HepG2 (cell line): ENCODE results near the gene CLPSL2. TPM values are rescaled to one million over a fixed set of nuclear protein-coding genes. Genes with fewer than 3 reads are reported as not detected.

Experiments
- BRCA1 ChIP-seq: sonication (generic); formaldehyde crosslinking; IDR thresholded peaks from 2 replicates; pipeline ENCODE4 v1.4.0; 2020; ENCODE audit warnings: missing genetic modification reagents
- CBX1 ChIP-seq: IDR thresholded peaks from one replicate; pipeline ENCODE4 v1.6.1; 2016; ENCODE audit warnings: antibody characterized with exemption, low read depth
- CHD4 ChIP-seq: fragments of 200-600 bp; sonication (generic); IDR thresholded peaks from 2 replicates; pipeline ENCODE4 v1.7.0; 2017; ENCODE audit warnings: mild to moderate bottlenecking, low read length, borderline replicate concordance
- FOXM1 ChIP-seq: sonication (generic); formaldehyde crosslinking; IDR thresholded peaks from 2 replicates; pipeline ENCODE4 v1.5.0; 2020; ENCODE audit warnings: missing genetic modification reagents
- HMG20A ChIP-seq: IDR thresholded peaks from 2 replicates; pipeline ENCODE4 v1.6.1; 2016; ENCODE audit warnings: borderline replicate concordance
- MED13 ChIP-seq: sonication (generic); formaldehyde crosslinking; IDR thresholded peaks from 2 replicates; pipeline ENCODE4 v1.5.0; 2020; ENCODE audit warnings: missing genetic modification reagents
- PHF8 ChIP-seq: sonication (generic); formaldehyde crosslinking; IDR thresholded peaks from 2 replicates; pipeline ENCODE4 v1.5.0; 2020; ENCODE audit warnings: missing genetic modification reagents
- SP2 ChIP-seq: sonication (generic); formaldehyde crosslinking; IDR thresholded peaks from 2 replicates; pipeline ENCODE4 v1.5.1; 2020; ENCODE audit warnings: mild to moderate bottlenecking, missing genetic modification reagents
- SP5 ChIP-seq: IDR thresholded peaks from 2 replicates; pipeline ENCODE4 v1.6.1; 2016; ENCODE audit warnings: low read depth, borderline replicate concordance
- ZBTB7B ChIP-seq: sonication (generic); formaldehyde crosslinking; IDR thresholded peaks from 2 replicates; pipeline ENCODE4 v1.4.0; 2020; ENCODE audit warnings: missing genetic modification reagents
- ZNF3 ChIP-seq: IDR thresholded peaks from 2 replicates; pipeline ENCODE4 v1.7.0; 2017; ENCODE audit warnings: inconsistent platforms
- ZNF446 ChIP-seq: sonication (generic); formaldehyde crosslinking; IDR thresholded peaks from 2 replicates; pipeline ENCODE4 v1.5.0; 2020; ENCODE audit warnings: mild to moderate bottlenecking, missing genetic modification reagents
- ZNF572 ChIP-seq: sonication (generic); formaldehyde crosslinking; IDR thresholded peaks from 2 replicates; pipeline ENCODE4 v1.5.1; 2020; ENCODE audit warnings: mild to moderate bottlenecking, missing genetic modification reagents
- ZNF607 ChIP-seq: sonication (generic); formaldehyde crosslinking; IDR thresholded peaks from 2 replicates; pipeline ENCODE4 v1.5.1; 2020; ENCODE audit warnings: missing genetic modification reagents, mild to moderate bottlenecking, borderline replicate concordance
- ZNF629 ChIP-seq: sonication (generic); formaldehyde crosslinking; conservative IDR thresholded peaks from 2 replicates; pipeline ENCODE4 v1.5.0; 2020; ENCODE audit warnings: missing genetic modification reagents
- ZNF652 ChIP-seq: IDR thresholded peaks from 2 replicates; pipeline ENCODE4 v1.6.1; 2016; ENCODE audit warnings: low read depth, borderline replicate concordance
- ZNF746 ChIP-seq: sonication (generic); formaldehyde crosslinking; IDR thresholded peaks from 2 replicates; pipeline ENCODE4 v1.8.0; 2022; ENCODE audit warnings: mild to moderate bottlenecking, missing genetic modification reagents
- ZNF878 ChIP-seq: sonication (generic); formaldehyde crosslinking; IDR thresholded peaks from 2 replicates; pipeline ENCODE4 v1.8.1; 2023; ENCODE audit warnings: mild to moderate bottlenecking, missing genetic modification reagents, moderate library complexity
- ZSCAN31 ChIP-seq: sonication (generic); formaldehyde crosslinking; IDR thresholded peaks from 2 replicates; pipeline ENCODE4 v1.5.0; 2020; ENCODE audit warnings: low read depth, mild to moderate bottlenecking, missing genetic modification reagents
- polyA plus RNA-seq, 8 experiments: library from polyadenylated mRNA; depleted of rRNA in 3 of 8; stranded (reverse) in 7 of 8; unstranded in 1 of 8; fragments of >200 nt; fragmentation: Illumina TruSeq in 4 of 8; extraction: Trizol in 4 of 8; gene quantifications; 2 replicates each; pipeline versions ENCODE4 v1.2.1 to v1.2.3, GENCODE V29; 2011 to 2016; ENCODE audit warnings: low read depth in 4 of 8, missing spikeins in 1 of 8, mixed read lengths in 1 of 8; ENCODE audit not compliant: insufficient read depth in 1 of 8
- total RNA-seq, 5 experiments: library from RNA; depleted of rRNA; stranded (reverse); fragments of >200 nt; fragmentation: Illumina TruSeq; extraction: Trizol; gene quantifications; 2 replicates each; pipeline ENCODE4 v1.2.3, GENCODE V29; 2016; ENCODE audit warnings: low read depth in 1 of 5
- TF ChIP-seq, protein P1 (sequence below): IDR thresholded peaks from 2 replicates; pipeline ENCODE4 v1.6.1; 2016; ENCODE audit warnings: low read depth
- TF ChIP-seq, protein P2 (sequence below): sonication (generic); formaldehyde crosslinking; IDR thresholded peaks from 2 replicates; pipeline ENCODE4 v1.5.1; 2020; ENCODE audit warnings: missing genetic modification reagents, mild to moderate bottlenecking, borderline replicate concordance
- TF ChIP-seq, protein P3 (sequence below): sonication (generic); formaldehyde crosslinking; IDR thresholded peaks from 2 replicates; pipeline ENCODE4 v1.4.0; 2020; ENCODE audit warnings: missing genetic modification reagents

Gene CLPSL2
- total and polyA plus RNA-seq, 2 of the 13 experiments (the other 11 are each of a cell fraction or from before 2014, with no cell fraction given), result not detected

DNA sequence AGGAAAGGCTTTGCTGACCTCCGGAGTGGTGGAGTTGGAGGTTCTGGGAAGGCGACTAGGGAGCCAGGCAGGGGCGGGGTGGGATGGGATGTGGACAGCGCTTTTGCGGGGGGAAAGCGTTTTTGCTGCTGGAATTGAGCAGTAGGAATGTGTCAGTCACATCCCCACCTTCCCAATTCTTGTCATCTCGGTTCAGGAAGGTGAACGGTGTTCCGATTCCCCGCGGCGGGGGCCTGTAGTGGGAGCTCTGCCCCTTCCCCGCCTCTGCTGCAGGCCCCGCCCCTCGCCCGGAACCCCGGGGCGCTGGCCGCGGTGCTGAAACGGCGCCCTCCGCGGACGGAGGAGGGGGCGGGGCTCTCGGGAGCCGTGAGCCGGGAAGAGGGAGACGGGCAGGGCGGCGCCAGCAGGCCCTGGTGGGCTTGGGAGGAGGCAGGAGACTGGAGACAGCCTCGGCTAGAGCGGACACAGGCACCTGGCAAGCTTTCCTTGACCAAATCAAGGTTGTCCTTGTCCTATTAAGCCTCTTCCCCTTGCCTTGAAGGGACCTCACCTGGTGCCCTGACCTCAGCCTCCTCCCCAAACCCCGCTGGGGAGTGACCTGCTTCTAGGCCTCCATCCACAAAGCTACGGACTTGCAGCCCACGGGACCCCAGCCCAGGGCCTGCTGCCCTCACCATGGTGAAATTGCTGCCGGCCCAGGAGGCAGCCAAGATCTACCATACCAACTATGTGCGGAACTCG is 28.8 kb downstream of the CLPSL2 start, which contains the start of gene LHFPL5 (continued):
- TF ChIP-seq ZNF652 (CRISPR knock-in tag), result peak; percentile 51; the same call in 1 of the 2 replicates
- TF ChIP-seq, protein P1, sequence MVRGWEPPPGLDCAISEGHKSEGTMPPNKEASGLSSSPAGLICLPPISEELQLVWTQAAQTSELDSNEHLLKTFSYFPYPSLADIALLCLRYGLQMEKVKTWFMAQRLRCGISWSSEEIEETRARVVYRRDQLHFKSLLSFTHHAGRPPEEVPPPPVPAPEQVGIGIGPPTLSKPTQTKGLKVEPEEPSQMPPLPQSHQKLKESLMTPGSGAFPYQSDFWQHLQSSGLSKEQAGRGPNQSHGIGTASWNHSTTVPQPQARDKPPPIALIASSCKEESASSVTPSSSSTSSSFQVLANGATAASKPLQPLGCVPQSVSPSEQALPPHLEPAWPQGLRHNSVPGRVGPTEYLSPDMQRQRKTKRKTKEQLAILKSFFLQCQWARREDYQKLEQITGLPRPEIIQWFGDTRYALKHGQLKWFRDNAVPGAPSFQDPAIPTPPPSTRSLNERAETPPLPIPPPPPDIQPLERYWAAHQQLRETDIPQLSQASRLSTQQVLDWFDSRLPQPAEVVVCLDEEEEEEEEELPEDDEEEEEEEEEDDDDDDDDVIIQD, result peak; percentile 93
- TF ChIP-seq ZNF607 (CRISPR knock-in tag), result peak; percentile 100
- TF ChIP-seq, protein P2, sequence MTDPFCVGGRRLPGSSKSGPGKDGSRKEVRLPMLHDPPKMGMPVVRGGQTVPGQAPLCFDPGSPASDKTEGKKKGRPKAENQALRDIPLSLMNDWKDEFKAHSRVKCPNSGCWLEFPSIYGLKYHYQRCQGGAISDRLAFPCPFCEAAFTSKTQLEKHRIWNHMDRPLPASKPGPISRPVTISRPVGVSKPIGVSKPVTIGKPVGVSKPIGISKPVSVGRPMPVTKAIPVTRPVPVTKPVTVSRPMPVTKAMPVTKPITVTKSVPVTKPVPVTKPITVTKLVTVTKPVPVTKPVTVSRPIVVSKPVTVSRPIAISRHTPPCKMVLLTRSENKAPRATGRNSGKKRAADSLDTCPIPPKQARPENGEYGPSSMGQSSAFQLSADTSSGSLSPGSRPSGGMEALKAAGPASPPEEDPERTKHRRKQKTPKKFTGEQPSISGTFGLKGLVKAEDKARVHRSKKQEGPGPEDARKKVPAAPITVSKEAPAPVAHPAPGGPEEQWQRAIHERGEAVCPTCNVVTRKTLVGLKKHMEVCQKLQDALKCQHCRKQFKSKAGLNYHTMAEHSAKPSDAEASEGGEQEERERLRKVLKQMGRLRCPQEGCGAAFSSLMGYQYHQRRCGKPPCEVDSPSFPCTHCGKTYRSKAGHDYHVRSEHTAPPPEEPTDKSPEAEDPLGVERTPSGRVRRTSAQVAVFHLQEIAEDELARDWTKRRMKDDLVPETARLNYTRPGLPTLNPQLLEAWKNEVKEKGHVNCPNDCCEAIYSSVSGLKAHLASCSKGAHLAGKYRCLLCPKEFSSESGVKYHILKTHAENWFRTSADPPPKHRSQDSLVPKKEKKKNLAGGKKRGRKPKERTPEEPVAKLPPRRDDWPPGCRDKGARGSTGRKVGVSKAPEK (CRISPR knock-in tag), result no peak
- peak; percentile 99 for TF ChIP-seq ZNF446
- TF ChIP-seq PHF8 (CRISPR knock-in tag), result peak; percentile 57
- peak; percentile 95 for TF ChIP-seq SP5 (CRISPR knock-in tag)
- peak; percentile 99 for TF ChIP-seq ZSCAN31 (CRISPR knock-in tag)
- peak; percentile 99 for TF ChIP-seq BRCA1
- peak; percentile 32; the same call in 1 of the 2 replicates for TF ChIP-seq ZNF629 (CRISPR knock-in tag)
- TF ChIP-seq ZNF878 (CRISPR knock-in tag), result peak; percentile 99
- TF ChIP-seq ZNF746 (CRISPR knock-in tag), result no peak
- no peak for TF ChIP-seq CBX1
- TF ChIP-seq FOXM1, result peak; percentile 88
- TF ChIP-seq ZBTB7B (CRISPR knock-in tag), result peak; percentile 87
- no peak for TF ChIP-seq ZNF572
- TF ChIP-seq HMG20A (CRISPR knock-in tag), result peak; percentile 50; the same call in 1 of the 2 replicates
- TF ChIP-seq ZNF3, result peak; percentile 79
- TF ChIP-seq CHD4, result no peak
- peak; percentile 28; the same call in 1 of the 2 replicates for TF ChIP-seq SP2
- TF ChIP-seq, protein P3, sequence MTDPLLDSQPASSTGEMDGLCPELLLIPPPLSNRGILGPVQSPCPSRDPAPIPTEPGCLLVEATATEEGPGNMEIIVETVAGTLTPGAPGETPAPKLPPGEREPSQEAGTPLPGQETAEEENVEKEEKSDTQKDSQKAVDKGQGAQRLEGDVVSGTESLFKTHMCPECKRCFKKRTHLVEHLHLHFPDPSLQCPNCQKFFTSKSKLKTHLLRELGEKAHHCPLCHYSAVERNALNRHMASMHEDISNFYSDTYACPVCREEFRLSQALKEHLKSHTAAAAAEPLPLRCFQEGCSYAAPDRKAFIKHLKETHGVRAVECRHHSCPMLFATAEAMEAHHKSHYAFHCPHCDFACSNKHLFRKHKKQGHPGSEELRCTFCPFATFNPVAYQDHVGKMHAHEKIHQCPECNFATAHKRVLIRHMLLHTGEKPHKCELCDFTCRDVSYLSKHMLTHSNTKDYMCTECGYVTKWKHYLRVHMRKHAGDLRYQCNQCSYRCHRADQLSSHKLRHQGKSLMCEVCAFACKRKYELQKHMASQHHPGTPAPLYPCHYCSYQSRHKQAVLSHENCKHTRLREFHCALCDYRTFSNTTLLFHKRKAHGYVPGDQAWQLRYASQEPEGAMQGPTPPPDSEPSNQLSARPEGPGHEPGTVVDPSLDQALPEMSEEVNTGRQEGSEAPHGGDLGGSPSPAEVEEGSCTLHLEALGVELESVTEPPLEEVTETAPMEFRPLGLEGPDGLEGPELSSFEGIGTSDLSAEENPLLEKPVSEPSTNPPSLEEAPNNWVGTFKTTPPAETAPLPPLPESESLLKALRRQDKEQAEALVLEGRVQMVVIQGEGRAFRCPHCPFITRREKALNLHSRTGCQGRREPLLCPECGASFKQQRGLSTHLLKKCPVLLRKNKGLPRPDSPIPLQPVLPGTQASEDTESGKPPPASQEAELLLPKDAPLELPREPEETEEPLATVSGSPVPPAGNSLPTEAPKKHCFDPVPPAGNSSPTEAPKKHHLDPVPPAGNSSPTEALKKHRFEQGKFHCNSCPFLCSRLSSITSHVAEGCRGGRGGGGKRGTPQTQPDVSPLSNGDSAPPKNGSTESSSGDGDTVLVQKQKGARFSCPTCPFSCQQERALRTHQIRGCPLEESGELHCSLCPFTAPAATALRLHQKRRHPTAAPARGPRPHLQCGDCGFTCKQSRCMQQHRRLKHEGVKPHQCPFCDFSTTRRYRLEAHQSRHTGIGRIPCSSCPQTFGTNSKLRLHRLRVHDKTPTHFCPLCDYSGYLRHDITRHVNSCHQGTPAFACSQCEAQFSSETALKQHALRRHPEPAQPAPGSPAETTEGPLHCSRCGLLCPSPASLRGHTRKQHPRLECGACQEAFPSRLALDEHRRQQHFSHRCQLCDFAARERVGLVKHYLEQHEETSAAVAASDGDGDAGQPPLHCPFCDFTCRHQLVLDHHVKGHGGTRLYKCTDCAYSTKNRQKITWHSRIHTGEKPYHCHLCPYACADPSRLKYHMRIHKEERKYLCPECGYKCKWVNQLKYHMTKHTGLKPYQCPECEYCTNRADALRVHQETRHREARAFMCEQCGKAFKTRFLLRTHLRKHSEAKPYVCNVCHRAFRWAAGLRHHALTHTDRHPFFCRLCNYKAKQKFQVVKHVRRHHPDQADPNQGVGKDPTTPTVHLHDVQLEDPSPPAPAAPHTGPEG, result peak; percentile 94
- peak; percentile 97 for TF ChIP-seq MED13 (CRISPR knock-in tag)
